DLD1 (cell line): ENCODE results near the gene POTEF.
"Not testable (repeated sequence)": the region's sequence is repeated elsewhere in the genome, so short reads cannot be mapped to it uniquely, and the experiment has no call there.

ENCODE experiments used
- in situ Hi-C: cut with HindIII; loops from 2 replicates; pipeline ENCODE4 v1.10.0; 2017; ENCODE audit warnings: low sequenced_read_pairs

Gene POTEF

GRCh38 chr2:130135692-130136541, 6.9 kb upstream of the POTEF start:
- in situ Hi-C loops = no loop called here

DNA sequence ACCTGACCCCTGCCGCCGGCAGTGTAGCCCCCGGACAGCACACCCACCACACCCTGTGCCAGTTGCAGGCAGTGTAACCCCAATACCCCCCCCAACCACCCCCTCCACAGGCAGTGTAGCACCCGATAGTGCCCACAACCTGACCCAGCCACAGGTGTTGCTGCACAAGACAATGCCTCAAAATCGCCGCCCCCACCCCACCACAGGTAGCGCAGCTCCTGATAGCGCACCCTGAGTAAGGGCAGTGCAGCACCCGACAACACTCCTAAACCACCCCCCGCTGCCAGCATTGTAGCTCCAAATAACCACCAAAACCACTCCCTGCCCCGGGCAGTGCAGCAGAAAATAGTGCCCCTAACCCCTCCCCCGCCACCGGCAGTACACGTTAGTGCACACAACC, 558 bp downstream of the POTEF start:
- in situ Hi-C loops = not testable (repeated sequence)

DNA sequence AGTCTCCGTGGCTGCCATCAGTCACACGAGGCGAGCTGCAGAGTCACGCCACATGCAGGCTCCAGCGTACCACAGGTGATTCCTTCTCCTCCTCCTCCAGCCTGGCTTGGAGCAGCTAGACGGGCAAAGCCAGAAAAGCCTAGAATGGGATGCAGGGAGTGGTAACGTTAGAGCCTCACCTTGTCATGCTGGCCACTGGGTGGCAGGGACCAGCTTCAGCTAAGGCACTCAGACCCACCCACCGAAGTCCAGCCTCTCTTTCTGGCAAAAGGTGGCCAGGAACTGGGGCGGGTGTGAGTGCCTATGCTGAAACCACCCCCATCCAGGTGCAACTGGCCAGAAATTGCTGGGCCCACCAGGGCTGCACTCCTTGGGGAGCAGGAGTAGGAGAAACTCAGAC, 1.3 kb downstream of the POTEF start:
- in situ Hi-C loops = not testable (repeated sequence)

GRCh38 chr2:130120924-130121323, 8.1 kb downstream of the POTEF start:
- in situ Hi-C loops = not testable (repeated sequence)

GRCh38 chr2:130102597-130103363, 26.2 kb downstream of the POTEF start:
- in situ Hi-C loops = not testable (repeated sequence)

DNA sequence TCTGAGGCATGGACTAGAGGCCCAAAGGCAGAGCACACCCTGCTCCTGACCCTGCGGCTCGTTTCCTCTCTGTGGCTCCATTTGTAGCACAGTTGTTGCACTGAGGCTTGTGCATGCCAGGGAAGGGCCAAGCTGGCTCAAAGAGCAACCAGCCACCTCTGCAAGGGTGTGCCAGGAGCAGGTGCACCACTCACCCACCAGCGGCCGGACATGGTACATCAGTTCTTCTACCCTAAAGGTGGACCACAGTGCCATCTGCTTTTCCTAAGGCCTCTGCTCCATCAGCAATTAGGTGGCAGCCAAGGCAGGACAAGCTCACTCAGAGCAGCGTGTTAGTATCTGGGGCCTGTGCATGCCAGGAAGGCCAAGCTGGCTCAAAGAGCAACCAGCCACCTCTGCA, 66.4 kb downstream of the POTEF start:
- in situ Hi-C loops = not testable (repeated sequence)

DNA sequence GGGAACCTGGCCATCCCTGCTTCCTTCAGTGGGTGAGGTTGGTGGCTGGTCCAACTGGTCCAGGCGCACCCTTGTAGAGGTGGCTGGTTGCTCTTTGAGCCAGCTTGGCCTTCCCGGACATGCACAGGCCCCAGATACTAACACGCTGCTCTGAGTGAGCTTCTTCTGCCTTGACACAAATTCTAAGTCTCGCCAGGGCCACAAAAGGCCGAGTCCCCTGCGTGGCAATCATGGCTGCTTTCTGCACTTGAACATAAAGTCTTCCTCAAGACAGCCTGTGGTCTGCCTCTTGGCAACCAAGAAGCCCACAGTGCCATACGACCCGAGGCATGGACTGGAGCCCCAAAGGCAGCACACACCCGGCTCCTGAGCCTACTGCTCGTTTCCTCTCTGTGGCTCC, 69.0 kb downstream of the POTEF start:
- in situ Hi-C loops = not testable (repeated sequence)

DNA sequence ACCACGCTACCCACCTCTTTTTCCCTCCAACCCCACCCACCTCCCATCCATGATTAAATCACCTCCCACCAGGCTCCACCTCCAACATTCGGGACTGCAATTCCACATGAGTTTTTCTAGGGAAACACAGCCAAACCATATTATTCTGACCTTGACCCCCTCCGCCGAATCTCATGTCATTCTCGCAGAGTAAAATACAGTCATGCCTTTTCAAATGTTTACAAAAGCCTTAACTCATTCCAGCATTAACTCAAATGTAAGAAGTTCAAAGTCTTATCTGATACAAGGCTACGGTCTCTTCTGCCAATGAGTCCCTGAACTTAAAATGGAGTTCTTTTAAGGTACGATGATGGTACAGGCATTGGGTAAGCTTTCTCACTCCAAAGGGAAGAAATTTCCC, 72.7 kb downstream of the POTEF start:
- in situ Hi-C loops = not testable (repeated sequence)

GRCh38 chr2:130053217-130053911, 75.7 kb downstream of the POTEF start:
- in situ Hi-C loops = not testable (repeated sequence)

DNA sequence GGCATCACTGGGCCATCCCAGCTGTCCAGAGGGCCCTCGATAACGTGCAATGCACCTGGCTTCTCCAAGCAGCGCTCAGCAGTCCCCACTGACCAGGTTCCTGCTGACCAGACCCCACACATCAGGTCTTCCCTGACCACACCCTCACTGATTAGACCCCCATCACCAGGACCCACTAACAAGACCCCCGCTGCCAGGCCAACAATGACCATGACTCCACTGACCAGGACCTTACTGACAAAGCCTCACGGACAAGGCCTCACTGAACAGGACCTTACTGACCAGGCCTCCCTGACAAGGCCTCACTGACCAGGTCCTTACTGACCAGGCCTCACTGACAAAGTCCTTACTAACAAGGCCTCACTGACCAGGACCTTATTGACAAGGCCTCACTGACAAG, 76.6 kb downstream of the POTEF start:
- in situ Hi-C loops = not testable (repeated sequence)

DNA sequence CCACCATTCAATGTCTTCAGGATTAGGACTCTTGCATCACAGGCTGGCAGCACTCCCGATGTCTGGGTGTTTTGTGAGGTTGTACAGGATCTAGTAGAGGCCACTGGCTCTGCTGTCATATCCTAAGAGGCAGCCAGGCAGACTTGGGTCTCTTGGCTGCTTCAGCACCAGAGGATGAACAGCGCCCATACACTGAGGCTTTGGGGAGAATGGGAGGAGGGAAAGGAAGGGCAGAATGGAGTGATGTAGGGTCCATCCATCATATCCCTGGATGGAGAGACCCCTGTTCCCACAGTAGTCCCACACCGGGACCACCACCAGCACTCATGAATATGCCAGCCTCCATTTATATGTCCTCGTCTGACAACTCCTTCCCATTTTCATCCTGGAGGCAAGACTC, 80.6 kb downstream of the POTEF start:
- in situ Hi-C loops = not testable (repeated sequence)

- in situ Hi-C loops = not testable (repeated sequence)
These were observed 90.8 kb downstream of the POTEF start for GRCh38 chr2:130038265-130038603.

GRCh38 chr2:130025931-130026330, 103.1 kb downstream of the POTEF start:
- in situ Hi-C loops = not testable (repeated sequence)
